Left forelimb (tissue), 1 donor: ENCODE results near the gene UBE2M.

Experiments used
- DNase-seq: peaks from one replicate; pipeline ENCODE4 v3.0.0-alpha.2; 2018; ENCODE audit warnings: low spot score

Gene UBE2M

GRCh38 chr19:58570770-58571574 is 12.6 kb upstream of the UBE2M start:
- no peak for DNase-seq

GRCh38 chr19:58569943-58570670 is 11.7 kb upstream of the UBE2M start:
- no peak for DNase-seq

GRCh38 chr19:58569191-58569942 is 11.0 kb upstream of the UBE2M start:
- DNase-seq = no peak

GRCh38 chr19:58568453-58569130 is 10.2 kb upstream of the UBE2M start:
- DNase-seq = no peak

- no peak for DNase-seq
Measured at GRCh38 chr19:58566989-58567388, 8.6 kb upstream of the UBE2M start.

GRCh38 chr19:58563823-58564222 is 5.4 kb upstream of the UBE2M start:
- DNase-seq = peak; percentile 54

GRCh38 chr19:58563034-58563573 is 4.7 kb upstream of the UBE2M start:
- peak; percentile 61 for DNase-seq

- no peak for DNase-seq
Measured at GRCh38 chr19:58562122-58563033, 4.0 kb upstream of the UBE2M start.

GRCh38 chr19:58561373-58562121 is 3.1 kb upstream of the UBE2M start:
- peak; percentile 58 for DNase-seq

GRCh38 chr19:58560921-58561320 is 2.5 kb upstream of the UBE2M start:
- DNase-seq = peak; percentile 51

- DNase-seq = peak; percentile 55
Measured at GRCh38 chr19:58560007-58560887, 1.8 kb upstream of the UBE2M start.

GRCh38 chr19:58559275-58560006 is 1.0 kb upstream of the UBE2M start:
- peak; percentile 93 for DNase-seq

- DNase-seq = peak; percentile 99
Measured at GRCh38 chr19:58558623-58559274, 338 bp upstream of the UBE2M start.

- peak; percentile 57 for DNase-seq
Measured at GRCh38 chr19:58557221-58558065, 968 bp downstream of the UBE2M start.

- peak; percentile 55 for DNase-seq
Measured at GRCh38 chr19:58556622-58557220, 1.7 kb downstream of the UBE2M start.

- DNase-seq = peak; percentile 62
Measured at GRCh38 chr19:58555920-58556621, 2.3 kb downstream of the UBE2M start.
